GM18526 (cell line): ENCODE measurements around the gene COL20A1.

Source experiments
- POLR2A ChIP-seq: IDR thresholded peaks from 3 replicates; pipeline ENCODE4 v1.6.1; 2011; ENCODE audit not compliant: insufficient read length; ENCODE audit errors: extremely low read depth

Gene COL20A1

DNA sequence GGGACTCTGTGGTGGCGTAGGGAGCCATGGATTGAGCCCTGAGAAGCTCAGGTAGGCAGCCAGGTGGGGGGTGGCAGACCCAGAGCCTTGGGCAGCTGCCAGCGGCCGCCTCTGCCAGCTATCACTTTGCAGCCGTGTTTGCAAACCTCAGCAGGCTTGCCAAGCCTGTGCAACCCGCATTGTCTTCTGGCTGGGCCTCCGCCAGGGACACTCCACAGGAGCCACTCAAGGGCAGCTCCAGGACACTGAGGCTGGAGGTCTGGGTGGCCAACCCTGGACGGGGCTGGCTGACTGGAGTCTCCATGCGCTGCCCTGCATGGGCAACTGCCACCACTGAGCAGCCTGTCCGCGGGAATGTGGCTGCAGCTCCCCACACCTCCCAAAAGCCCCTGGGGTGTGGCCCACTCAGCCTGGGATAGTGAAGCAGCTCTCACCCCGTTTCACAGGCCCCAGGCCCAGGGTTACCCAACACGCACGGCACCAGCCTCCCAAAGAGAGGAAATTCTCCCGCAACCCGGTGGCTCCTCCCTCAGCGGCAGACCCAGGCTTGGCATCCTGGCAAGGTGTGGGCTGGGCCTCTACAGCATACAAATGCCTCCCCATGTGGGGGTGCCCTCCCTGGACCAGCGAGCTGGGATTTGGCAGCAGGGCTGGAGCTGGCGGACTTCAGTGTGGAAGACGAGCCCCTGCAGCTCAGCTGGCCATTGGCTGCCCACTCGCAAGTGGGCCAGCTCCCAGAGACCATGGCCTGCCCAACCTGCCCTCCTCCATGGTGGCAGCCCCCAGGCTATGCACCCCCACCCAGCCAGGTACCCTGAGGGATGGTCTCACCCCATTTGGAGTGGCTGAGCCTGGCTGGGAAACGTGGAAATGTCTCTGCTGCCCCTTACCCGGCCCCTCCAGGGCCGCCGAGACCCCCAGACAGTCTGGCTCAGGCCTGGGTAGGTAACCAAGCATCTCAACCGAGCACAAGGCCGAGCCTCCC, 65.2 kb downstream of the COL20A1 start:
- TF ChIP-seq POLR2A: no peak

GRCh38 chr20:63359164-63359934, 66.4 kb downstream of the COL20A1 start:
- no peak for TF ChIP-seq POLR2A

GRCh38 chr20:63359937-63360849, 67.2 kb downstream of the COL20A1 start:
- no peak for TF ChIP-seq POLR2A

DNA sequence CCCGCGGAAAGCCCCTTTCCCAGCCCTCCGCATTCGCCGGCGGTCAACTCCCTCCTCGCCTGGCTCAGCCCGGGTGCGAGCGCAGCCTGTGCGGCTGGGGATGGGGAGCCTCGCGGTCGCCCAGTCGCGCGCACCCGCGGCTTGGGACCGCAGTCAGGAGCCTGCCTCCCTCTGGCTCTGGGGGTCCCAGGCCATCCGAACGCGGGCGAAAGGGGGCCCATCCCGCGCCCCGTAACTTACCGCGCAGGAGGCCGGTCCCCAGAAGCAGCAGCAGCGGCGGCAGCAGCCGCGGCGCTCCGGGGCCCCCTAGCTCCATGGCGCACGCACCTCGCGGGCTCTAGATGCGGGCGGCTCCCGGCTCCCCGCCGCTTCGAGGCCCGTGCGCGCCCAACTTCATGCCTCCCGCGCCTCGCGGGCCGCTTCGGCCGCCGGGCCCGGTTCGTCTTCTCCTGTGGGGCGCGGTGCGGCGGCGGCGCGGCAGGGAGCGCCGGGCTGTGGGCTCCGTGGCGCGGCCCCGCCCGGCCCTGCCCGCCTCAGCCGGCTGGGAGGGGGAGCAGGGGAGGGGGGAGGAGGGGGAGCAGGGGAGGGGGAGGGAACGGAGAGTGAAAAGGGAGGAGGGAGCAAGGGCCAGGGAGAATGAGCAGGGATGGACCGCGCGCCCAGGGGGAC, 68.0 kb downstream of the COL20A1 start, which contains the start of gene CHRNA4:
Gene CHRNA4 (minus strand): TSS at position 500 of the 669 bp plus-strand sequence. CDS start 184 bp downstream, at position 316.
- no peak for TF ChIP-seq POLR2A

GRCh38 chr20:63361519-63362435, 68.8 kb downstream of the COL20A1 start:
- TF ChIP-seq POLR2A: no peak

DNA sequence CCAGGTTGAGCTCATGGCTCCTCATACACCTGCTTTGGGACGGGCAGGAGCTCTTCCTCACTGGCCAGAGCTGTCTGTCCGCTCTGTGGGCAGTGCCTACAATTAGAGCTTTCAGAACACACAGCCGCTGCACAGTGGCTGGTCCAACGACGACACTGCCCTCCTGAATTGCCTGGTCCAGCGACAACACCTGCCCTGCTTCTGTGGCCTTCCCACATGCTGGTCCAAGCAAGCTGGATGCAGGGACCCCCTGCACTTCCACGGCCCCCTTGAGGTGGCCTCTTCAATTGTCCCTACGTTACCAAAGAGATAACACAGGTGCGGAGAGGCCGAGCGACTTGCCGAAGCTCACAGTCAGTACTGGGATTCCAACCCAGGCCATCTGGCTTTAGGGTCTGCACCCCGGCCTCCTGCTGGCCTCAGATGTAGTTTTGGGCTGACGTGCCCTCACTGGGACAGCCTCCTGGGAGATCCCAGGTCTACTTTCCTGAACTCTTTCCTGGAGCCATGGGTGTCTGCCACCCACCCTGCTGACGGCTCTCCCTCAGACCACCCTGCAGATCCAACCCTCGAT, 69.5 kb downstream of the COL20A1 start:
- no peak for TF ChIP-seq POLR2A

GRCh38 chr20:63363013-63363957, 70.3 kb downstream of the COL20A1 start:
- TF ChIP-seq POLR2A: no peak

DNA sequence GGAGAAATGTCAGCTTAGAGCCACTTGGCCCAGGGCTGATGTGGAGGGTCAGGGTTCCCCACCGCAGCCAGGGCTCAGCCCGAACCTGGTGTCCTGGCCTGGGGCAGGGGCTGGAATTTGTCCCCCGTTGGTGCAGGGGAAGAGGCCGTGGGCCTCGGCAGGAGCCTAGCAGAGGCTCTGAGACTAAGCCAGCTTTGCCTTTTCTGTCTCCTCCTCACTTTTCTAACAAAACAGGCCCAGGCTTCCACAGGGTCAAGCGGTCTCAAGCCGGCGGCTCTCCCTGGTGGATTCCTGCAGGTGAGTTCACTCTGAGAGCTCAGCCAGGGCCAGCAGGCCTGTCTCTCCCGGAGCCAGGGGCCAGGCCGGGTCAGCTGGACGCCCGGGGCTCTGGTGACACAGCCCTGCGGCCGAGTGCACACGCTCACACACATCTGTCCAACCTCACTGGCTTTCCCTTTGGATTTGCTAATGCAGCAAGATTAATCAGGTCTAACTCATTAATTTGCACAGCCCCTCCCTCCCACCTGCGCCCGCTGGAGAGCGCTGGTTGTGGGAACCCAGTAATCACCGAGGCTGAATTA, 71.1 kb downstream of the COL20A1 start:
- TF ChIP-seq POLR2A: no peak

- TF ChIP-seq POLR2A: no peak
Observed at GRCh38 chr20:63364801-63365585, 72.0 kb downstream of the COL20A1 start.

- TF ChIP-seq POLR2A: no peak
Observed at GRCh38 chr20:63365601-63366389, 72.8 kb downstream of the COL20A1 start.
